Daoy (cell line): ENCODE results near the gene SMLR1. TPM values are rescaled to one million over a fixed set of nuclear protein-coding genes. Genes with fewer than 3 reads are reported as not detected.

Experiments
- DNase-seq: peaks from one replicate; pipeline ENCODE4 v3.0.0-alpha.2; 2015; ENCODE audit warnings: low read depth
- total RNA-seq: library from RNA; depleted of rRNA; stranded (reverse); fragments of >200 nt; shearing (Covaris generic); gene quantifications from 2 replicates; pipeline ENCODE4 v1.2.3, GENCODE V29; 2014

The SMLR1 gene
- total RNA-seq, 1 experiment from 2014 or later: not detected

DNA sequence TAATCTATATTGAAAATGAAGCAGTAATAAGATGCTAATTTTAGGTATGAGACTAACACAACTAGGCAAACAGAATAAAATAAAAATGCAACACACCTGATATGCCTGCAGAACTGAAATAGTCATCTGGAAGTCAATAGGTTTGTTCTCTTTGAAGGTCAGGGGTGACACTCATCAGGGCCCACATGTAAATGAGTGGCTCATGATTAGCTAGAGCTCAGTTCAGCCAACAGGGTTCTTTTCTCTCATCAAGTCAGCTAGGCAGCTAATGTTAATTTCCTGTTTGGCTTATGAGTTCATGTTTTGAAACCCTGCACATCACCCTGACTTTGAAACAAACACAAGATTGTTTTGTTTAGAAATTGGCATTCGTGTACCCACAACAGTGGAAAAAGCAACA lies 23.8 kb downstream of the SMLR1 start:
- no peak for DNase-seq

DNA sequence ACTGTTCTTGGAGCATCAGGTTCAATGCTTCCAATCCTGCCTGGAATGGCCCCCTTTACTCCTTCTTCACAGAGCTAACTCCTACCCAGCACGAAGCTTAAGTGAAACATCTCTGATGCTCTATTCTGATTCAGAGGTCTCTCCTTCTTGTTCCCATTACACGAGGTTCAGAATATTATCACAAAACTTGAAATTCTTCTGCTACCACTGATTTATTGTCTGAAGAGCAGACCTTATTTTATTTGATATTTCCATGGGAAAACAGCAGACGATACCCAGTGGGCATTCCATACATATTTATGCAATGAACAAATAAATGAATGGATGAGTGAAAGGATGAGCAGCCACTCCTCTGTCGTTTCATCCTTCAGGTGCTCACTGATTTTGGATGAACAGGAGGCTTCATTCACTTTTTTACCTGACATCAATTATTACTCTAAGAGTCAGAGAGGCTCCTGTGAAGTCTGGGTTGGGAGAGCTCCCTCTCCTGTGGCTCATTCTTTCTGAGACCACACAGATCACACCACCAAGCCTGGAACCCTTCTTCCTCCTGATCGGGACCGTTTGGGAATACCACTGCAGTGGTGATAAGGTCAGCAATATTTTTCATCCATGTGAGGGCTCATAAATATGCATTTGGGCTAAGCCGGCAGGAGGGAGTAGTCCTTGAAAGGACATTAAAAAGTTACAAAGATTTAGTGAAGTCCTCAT lies 25.8 kb downstream of the SMLR1 start:
- DNase-seq: no peak

DNA sequence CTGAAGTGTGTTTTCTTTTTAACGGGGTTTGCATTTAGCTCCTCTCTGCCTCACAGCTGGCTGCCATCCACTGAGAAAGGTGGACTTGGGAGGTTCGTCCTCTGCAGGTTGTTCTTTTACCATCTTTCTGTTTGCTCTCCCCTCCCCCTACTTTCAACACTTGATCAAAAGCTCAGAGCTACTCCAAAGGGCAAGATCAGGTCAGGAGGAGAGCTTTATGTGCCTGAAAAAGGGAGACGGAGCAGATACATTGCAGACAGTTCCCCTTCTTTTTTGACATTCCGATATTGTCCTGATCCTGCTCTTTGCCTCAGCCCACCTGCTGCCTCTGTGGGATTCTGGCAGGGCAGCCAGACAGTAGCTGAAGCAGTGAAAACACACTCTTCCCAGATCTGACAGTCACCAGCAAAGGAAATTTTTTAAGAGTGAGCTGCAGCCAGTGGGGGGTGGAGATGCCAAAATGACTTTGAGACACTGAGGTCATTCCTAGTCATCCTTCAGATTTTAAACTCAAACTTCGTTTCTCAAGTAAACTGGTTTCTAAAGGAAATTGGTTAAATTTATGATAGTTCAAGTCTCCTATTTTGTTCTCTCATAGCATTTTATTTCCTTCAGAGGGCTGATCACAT lies 26.5 kb downstream of the SMLR1 start:
- peak; percentile 9 for DNase-seq

DNA sequence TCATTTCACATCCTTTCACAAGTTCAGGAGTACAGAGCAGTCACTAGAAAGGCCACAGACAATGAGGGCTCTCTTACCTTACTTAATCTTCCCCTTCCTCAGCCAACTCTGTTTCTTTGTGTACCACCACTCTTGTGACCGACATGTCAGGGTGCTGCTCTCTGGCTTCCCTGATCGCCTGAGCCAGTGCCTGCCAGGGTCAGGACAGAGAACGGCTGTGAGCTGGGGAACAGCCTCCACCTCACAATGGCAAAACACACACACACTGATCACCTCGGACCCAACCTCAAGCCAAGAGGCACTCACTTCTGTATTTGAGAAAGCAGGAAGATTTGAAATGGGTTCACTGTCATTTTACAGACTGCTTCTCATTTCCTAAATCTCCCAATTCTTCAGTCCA lies 30.8 kb downstream of the SMLR1 start:
- no peak for DNase-seq

DNA sequence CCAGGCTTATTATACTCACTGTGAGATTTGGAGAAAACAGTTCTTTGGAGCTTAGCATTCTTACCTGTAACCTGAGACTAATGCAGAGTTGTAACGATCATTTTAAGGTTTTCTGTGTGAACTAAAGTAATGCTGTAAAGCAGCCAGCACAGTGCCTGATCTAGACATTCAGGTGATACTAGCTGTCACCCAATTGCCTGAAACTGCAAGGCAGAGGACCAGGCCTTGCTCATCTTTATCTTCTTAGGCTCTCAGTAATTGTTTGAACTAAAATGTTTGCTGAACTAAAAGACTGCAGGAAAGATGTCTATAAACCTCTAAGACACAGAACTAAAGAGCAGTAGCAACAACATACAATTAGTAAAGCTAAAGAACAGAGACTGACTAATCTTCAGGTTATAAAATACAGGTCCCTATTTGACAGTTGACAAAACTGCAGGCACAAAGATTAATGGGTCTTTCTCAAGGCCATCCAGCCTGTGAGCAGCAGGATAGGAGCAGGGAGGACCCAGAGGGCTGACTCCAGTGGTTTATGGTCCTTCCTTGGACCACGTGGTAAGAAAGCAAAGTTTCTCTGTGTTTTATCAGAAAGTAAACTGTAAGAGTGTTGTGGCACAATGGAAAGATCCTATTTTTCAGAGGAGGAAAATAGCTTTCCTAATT lies 31.4 kb downstream of the SMLR1 start:
- no peak for DNase-seq

DNA sequence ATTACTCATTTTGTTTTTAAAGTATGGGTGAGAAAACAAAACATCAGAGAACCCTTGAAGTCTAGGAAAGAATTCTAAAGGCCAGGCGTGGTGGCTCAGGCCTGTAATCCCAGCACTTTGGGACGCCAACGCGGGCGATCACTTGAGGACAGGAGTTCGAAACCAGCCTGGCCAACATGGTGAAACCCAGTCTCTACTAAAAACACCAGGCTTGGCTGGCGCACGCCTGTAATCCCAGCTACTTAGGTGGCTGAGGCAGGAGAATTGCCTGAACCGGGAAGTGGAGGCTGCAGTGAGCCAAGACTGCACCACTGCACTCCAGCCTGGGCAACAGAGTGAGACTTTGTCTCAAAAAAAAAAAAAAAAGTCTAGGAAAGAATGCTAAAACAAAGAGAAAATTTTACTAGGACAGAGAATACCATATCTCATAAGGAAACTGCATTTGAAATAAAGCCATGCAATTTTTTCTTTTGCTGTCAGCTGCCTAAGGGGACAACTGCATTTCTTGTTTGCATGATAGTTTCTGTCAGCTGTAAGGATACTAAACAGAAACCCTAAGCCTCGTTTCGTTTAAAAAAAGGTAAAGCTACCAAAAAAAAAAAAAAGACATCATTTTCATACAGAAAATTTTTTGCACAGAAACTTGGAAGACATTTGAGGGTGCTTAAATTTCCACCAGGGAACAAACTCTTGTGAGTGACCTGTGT lies 32.1 kb downstream of the SMLR1 start:
- DNase-seq: no peak

DNA sequence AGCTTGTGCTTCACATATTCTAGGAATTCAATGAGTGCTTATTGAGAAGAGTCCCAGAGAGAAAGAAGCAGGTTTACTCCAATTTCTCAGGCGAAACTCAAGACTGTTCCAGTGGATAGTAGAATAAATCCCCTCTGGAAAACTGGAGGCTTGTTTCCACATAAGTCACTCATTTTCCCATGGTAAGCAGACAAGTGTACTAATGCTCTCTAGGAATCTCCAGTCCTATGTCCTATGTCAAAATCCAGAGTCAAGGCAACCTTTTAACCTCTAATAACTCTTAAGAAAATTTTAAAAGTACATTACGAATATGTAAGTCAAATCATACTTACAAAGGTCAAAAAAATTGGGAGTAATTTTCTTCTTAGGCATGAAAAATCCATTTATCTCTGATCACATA lies 35.2 kb downstream of the SMLR1 start:
- no peak for DNase-seq

DNA sequence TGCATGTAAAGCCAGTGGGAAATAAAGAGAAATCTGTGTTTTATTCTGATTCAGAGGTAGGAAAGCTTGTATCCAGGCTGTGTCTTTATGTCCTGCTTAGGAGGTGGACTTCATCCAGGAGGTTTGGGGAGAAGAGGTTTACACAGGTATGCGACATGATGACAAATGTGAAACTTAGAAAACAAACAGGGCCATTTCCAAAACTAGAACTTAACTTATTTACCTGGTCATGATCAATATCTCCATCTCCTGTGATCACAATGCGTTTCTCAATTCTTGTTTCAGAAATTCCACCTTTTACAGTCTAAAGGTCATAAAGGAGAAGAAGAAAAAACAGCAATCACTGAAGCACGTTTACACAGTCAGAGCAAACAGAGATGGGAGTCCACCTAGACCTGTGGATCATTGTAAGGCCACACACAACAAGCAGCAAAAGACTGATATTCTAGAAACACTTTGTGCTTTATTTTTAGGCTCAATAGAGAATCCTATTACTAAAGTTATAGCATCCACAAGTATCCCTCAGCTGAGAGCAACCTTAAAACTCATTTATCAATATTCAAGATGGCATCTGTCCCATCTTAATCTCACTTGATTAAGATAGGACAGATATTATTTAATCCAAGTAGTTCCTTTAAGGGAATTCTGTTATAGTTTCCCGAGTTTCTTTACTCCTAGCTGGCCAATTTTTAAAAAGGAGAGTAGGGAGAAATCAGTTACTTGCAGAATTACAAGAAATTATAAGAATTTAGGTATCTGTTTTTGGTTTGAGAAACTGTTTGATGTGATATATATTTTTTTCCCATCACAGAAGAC lies 36.4 kb downstream of the SMLR1 start:
- no peak for DNase-seq

DNA sequence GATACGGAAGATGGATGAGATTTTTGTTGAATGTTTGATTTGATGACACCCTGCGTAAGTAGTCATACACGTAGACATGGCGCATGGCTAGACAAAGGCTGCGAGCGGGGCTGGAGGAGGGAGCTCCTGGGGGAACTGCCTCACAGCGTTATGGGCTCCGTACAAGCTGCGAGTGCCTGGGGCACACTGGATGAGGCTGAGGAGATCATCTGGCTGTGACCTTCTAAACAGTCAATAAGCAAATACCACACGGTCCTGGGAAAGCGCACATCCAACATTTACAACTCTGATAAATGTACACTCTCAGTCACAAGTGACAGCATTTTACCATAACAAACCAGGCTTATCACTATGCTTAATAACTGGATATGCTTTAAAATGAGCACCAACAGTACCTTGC lies 37.1 kb downstream of the SMLR1 start:
- DNase-seq: no peak

DNA sequence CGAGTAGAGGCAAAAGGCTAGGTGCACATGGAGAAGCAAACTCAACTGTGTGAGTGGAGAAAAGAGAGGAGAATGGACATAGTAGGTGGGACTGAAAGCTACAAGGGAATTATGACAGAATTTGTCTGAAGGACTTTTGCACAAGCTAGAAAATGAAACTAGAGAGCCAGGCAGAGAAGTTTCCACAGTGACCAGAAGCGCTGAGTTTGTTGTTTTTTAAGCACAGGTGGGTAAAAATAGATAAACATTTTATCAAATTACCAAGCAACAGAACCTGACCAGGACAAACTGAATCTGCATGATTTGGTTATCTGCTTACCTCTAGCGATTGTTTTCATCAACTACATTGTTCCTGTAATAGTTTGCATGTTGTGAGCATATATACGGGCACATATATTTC lies 38.6 kb downstream of the SMLR1 start:
- no peak for DNase-seq

DNA sequence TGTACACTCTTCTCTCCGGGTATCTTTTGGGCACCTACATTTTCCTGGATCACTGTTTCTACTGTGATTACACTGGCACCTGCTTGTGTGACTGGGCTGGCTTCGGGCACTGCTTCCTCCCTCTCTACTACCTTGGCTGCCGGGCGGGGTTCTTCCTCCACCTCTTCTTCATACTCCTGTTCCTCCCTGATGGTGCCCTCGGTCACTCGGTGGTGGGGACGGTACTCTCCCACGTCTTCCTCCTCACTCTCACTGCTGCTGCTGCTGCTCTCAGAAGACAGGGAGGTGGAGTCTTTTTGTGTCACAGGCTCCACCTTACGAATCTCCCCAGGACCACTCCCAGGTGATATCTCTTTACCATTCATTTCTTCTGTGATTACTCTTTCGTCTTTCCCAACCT lies 42.5 kb downstream of the SMLR1 start:
- DNase-seq: no peak

DNA sequence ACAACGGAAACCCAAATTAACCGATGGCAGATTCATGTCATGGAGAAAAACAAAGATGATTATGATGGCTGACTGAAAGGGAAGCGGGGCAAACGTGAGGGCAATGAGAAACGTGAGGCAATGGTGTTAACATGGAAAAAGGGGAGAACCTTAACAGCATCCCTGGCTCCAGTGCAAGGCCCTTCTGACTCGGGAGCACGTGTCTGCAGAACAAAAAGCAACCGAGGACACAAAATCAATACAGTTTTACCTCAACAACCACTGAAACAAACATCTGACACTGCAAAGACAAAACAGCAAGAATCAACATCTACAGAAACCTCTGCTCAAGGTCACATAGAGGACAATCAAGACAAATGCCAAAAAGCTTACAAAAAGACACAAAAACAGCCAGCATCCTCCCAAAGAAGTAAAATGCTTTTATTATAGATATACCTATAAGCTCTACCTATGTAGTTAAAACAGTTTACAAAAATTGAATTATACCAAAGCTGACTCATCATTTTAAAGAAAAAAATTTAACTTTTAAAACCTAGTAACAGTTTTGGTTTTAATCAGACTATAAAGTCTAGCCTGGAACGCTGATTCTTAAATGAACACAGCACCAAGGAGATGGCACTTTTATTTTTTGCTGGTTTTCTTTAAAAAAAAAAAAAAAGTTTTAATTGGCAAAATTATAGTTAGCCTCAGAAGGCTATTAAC lies 43.1 kb downstream of the SMLR1 start:
- no peak for DNase-seq

DNA sequence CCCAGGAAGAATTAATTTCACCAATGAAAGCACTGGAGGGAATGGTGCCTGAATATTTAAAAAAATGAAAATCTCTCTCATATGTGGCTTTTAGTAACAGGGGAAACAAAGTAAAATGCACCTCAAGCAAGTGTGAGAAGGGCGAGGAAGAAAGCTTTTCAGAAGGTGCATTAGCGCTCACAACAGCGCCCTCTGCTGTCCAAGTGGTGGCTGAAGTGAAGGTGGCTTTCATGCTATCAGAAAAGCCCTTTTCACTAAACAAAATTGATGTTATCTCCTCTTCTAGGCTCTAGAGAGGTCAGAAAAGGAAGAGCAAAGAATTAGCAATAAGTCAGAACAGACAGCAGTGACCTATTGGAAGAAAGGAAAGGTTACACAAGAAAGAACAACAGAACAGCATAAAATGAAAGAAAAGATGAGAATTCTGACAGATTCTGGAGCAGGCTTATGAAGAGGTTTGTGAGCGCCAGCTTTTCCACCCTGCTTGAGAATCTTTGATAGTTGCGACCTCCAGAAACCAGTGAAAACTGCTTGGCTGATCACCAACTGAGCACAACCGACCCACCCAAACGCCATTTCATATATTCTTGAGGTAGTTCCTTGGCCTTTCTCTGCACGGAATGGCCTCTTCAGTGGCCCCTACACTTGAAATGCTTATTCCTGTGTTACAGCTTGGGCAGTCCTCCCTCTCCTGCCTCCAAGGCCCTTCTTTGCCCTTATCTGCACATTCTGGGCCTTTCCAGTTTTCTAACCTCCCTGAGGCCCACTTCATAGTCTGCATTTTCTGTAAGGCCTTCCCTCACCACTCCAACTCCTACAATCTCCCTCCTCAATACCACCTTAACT lies 45.3 kb downstream of the SMLR1 start:
- DNase-seq: peak; percentile 62

DNA sequence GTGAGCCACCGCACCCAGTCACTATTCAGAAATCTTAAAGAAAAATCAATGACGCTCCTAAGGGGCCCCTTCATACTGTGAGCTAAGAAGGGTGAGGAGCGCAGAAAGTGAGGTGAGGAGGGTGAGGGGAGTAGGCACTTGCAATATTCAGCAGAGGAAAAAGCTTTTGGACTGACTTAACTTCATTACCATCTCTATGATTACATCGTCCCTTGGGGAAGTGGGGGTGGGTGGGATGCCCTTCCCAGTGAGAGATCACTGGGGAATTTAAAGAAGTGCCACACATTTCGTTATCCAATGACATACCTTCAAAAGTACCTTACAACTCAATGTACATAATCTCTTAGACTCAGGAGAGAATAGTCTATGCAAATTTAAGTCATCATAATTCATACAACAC lies 46.5 kb downstream of the SMLR1 start:
- no peak for DNase-seq

DNA sequence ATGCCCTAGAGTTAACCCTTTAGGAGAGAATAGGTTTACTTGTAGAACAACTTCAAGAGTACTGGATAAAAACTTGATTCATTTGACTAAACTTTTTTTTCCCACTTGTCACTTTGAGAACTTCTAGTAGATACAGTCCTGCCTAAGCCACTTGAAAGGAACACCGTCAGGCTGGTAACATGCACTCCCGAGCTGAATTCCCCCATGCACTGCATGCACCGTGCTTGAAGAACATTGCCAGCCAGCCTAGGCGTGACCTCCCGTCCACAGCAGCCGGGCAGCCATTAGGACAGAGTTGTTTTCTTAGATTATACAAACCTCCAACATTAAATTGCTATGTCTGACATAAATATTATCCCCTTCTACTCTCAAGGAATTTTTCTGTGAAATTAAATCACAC lies 52.6 kb downstream of the SMLR1 start:
- DNase-seq: no peak

DNA sequence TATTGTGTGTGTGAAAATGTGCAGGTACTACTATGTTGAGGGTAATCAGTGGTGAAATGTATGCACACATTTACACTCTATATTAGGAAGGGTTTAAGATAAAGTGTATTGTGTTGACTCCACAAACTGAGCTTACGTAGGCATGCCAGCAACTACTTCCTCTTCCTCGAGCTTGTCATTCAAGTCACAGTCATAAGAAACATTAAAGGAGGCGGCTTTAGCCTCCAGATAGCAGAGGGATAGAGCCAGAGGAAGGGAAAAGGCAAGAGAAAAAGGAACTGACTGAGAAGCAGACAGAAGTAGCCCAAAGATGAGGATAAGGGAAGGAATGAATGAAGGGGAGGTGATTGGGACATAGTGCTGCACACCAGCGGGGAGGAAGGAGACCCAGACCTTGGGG lies 55.2 kb downstream of the SMLR1 start:
- DNase-seq: no peak

DNA sequence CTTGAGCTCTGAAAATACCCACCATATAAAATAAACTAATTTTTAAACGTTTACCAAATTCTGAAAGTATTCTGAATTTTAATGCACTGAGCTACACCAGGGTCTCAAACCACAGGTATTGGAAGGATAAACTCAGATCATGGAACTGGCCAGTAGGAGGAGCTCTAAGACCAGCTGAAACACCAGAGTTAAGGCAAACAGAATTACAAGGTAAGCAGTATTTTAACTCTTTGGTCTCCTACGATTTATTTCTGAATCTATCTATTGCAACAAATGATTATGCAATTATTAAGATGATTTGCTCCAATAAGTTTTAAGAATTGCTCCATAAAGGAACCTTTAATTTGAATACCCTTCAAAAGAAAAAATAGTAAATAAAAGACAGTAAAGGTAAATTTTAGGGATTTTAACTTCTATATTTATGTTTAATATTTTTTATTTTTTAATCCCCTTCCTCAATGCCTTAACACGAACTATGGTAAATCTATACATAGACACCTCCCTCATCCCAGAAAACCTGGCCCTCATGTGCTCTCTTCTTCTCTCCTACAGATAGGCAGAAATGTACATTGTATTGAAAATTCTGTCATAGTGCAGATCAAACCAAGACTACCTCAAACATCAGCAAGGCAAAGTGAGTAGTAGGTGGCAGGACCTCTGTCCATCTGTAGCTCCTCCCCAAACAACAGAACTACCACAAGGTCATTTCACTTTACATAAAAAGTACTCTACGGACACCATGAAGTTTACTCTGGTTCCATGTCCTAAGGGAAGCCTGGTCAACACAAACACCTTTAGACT lies 58.4 kb downstream of the SMLR1 start:
- peak; percentile 68 for DNase-seq
